Measurements from ENCODE around the gene GPATCH2.

The GPATCH2 gene

GRCh38 chr1:217425422-217425821 lies 205.5 kb downstream of the GPATCH2 start:
- TF ChIP-seq EZH2phosphoT487 (IDR thresholded peaks at IDR 0.05; ENCODE audit: low read depth) (no peak), CTCF (IDR thresholded peaks at IDR 0.05; ENCODE audit: low read depth, low read length) (no peak)
- Histone ChIP-seq H3K27me3 (ENCODE audit: low read depth, low read length) (peaks cover 1% of the 10 kb centered on the region; the same call in 1 of the 2 replicates), H3K9ac (ENCODE audit: low read length) (no peak overlapping the region), H3K27ac (ENCODE audit: low read length) (no peak overlapping the region), H2AFZ (ENCODE audit: low read depth, low read length) (no peak overlapping the region), H3K79me2 (ENCODE audit: low read length) (no peaks in the 10 kb centered on the region), H3K4me1 (ENCODE audit: low read length) (no peaks in the 10 kb centered on the region), H4K20me1 (ENCODE audit: insufficient read depth, low read length) (no peaks in the 10 kb centered on the region), H3K36me3 (replicated peaks; ENCODE audit: low read depth, low read length) (no peaks in the 10 kb centered on the region), H3K9me3 (ENCODE audit: insufficient read depth, low read length) (no peaks in the 10 kb centered on the region), H3K4me2 (ENCODE audit: low read length) (no peak overlapping the region), H3K4me3 (ENCODE audit: low read length) (no peak overlapping the region)

- H3K36me3 ChIP-seq (replicated peaks; ENCODE audit: low read depth, low read length) = no peaks in the 10 kb centered on the region
These were observed 211.7 kb downstream of the GPATCH2 start for GRCh38 chr1:217419194-217419551.

GRCh38 chr1:217418269-217419193 lies 212.4 kb downstream of the GPATCH2 start:
- Histone ChIP-seq H4K20me1 (ENCODE audit: insufficient read depth, low read length) (no peaks in the 10 kb centered on the region), H3K27me3 (ENCODE audit: low read depth, low read length) (peaks cover 11% of the 10 kb centered on the region), H3K36me3 (replicated peaks; ENCODE audit: low read depth, low read length) (no peaks in the 10 kb centered on the region), H3K4me2 (ENCODE audit: low read length) (no peak overlapping the region), H3K9ac (ENCODE audit: low read length) (no peak overlapping the region), H3K27ac (ENCODE audit: low read length) (no peak overlapping the region), H3K4me1 (ENCODE audit: low read length) (no peaks in the 10 kb centered on the region), H3K9me3 (ENCODE audit: insufficient read depth, low read length) (no peaks in the 10 kb centered on the region), H3K4me3 (ENCODE audit: low read length) (no peak overlapping the region), H3K79me2 (ENCODE audit: low read length) (no peaks in the 10 kb centered on the region), H2AFZ (ENCODE audit: low read depth, low read length) (no peak overlapping the region)
- TF ChIP-seq EZH2phosphoT487 (IDR thresholded peaks at IDR 0.05; ENCODE audit: low read depth) (no peak), CTCF (IDR thresholded peaks at IDR 0.05; ENCODE audit: low read depth, low read length) (no peak)

More at GRCh38 chr1:217419194-217419551, 211.7 kb downstream of the GPATCH2 start:
- Histone ChIP-seq H3K4me2 (ENCODE audit: low read length) (no peak overlapping the region), H3K9ac (ENCODE audit: low read length) (no peak overlapping the region), H3K27ac (ENCODE audit: low read length) (no peak overlapping the region), H3K4me1 (ENCODE audit: low read length) (no peaks in the 10 kb centered on the region), H3K27me3 (ENCODE audit: low read depth, low read length) (peaks cover 11% of the 10 kb centered on the region), H3K79me2 (ENCODE audit: low read length) (no peaks in the 10 kb centered on the region), H4K20me1 (ENCODE audit: insufficient read depth, low read length) (no peaks in the 10 kb centered on the region), H2AFZ (ENCODE audit: low read depth, low read length) (no peak overlapping the region), H3K4me3 (ENCODE audit: low read length) (no peak overlapping the region), H3K9me3 (ENCODE audit: insufficient read depth, low read length) (no peaks in the 10 kb centered on the region)
- TF ChIP-seq EZH2phosphoT487 (IDR thresholded peaks at IDR 0.05; ENCODE audit: low read depth) (no peak), CTCF (IDR thresholded peaks at IDR 0.05; ENCODE audit: low read depth, low read length) (no peak)

- Histone ChIP-seq H4K20me1 (ENCODE audit: insufficient read depth, low read length) (no peaks in the 10 kb centered on the region), H3K9me3 (ENCODE audit: insufficient read depth, low read length) (no peaks in the 10 kb centered on the region), H3K4me3 (ENCODE audit: low read length) (no peak overlapping the region), H3K36me3 (replicated peaks; ENCODE audit: low read depth, low read length) (no peaks in the 10 kb centered on the region), H3K4me2 (ENCODE audit: low read length) (no peak overlapping the region), H2AFZ (ENCODE audit: low read depth, low read length) (no peak overlapping the region), H3K9ac (ENCODE audit: low read length) (no peak overlapping the region), H3K4me1 (ENCODE audit: low read length) (no peaks in the 10 kb centered on the region), H3K27me3 (ENCODE audit: low read depth, low read length) (peaks cover 11% of the 10 kb centered on the region), H3K27ac (ENCODE audit: low read length) (no peak overlapping the region), H3K79me2 (ENCODE audit: low read length) (no peaks in the 10 kb centered on the region)
- no peak for TF ChIP-seq EZH2phosphoT487 (IDR thresholded peaks at IDR 0.05; ENCODE audit: low read depth)
- TF ChIP-seq CTCF (IDR thresholded peaks at IDR 0.05; ENCODE audit: low read depth, low read length) = no peak
These were observed 213.5 kb downstream of the GPATCH2 start for GRCh38 chr1:217417363-217417762.

Data from OCI-LY3 (cell line).